Transverse colon (tissue), 4 donors: ENCODE data around the gene MUL1. TPM values are rescaled to one million over a fixed set of nuclear protein-coding genes. Genes with fewer than 3 reads are reported as not detected.

Source experiments
- DNase-seq: peaks from one replicate; pipeline ENCODE4 v3.0.0-alpha.2; 2019
- H3K27ac ChIP-seq, 4 donors: fragments of 200-600 bp; sonication (generic); 2 replicates each; pipeline ENCODE4 v1.5.1; 2016 to 2018; ENCODE audit warnings: inconsistent platforms in 4 of 4
- H3K27me3 ChIP-seq: fragments of 200-600 bp; sonication (generic); 2 replicates; pipeline ENCODE4 v1.5.1; 2017; ENCODE audit warnings: inconsistent platforms
- H3K36me3 ChIP-seq, 4 donors: fragments of 200-600 bp; sonication (generic); 2 replicates each; pipeline ENCODE4 v1.5.1; 2017 to 2019; ENCODE audit warnings: inconsistent platforms in 4 of 4
- H3K4me1 ChIP-seq, 4 donors: fragments of 200-600 bp; sonication (generic); 2 replicates each; pipeline ENCODE4 v1.5.1; 2017 to 2020; ENCODE audit warnings: inconsistent platforms in 4 of 4
- H3K4me3 ChIP-seq, 4 donors: fragments of 200-600 bp; sonication (generic); 1 replicate in 1 of 4; 2 replicates in 3 of 4; pipeline versions ENCODE4 v1.5.1 to v1.6.1; 2017 to 2019; ENCODE audit warnings: inconsistent platforms in 4 of 4
- H3K9me3 ChIP-seq, 2 donors: fragments of 200-600 bp; sonication (generic); 2 replicates each; pipeline ENCODE4 v1.5.1; 2017 to 2019; ENCODE audit warnings: inconsistent platforms in 2 of 2
- EP300 ChIP-seq: sonication (generic); formaldehyde crosslinking; IDR thresholded peaks from one replicate; pipeline ENCODE4 v1.6.1; 2017; ENCODE audit warnings: antibody characterized with exemption, low read depth
- POLR2A ChIP-seq: fragments of 450-650 bp; IDR thresholded peaks from one replicate; pipeline ENCODE4 v1.6.1; 2016; ENCODE audit warnings: antibody characterized with exemption, mild to moderate bottlenecking, moderate library complexity
- POLR2AphosphoS5 ChIP-seq, 3 donors: sonication (generic); formaldehyde crosslinking; IDR thresholded peaks; one replicate each; pipeline ENCODE4 v1.6.1; 2016; ENCODE audit warnings: antibody characterized with exemption in 3 of 3
- WGBS, 2 donors: methylation state at CpG; one replicate each; pipeline ENCODE4 v1.1.5; 2018; ENCODE audit warnings: low coverage in 1 of 2; 5-methylcytosine and 5-hydroxymethylcytosine counted together
- in situ Hi-C, 4 donors: fragments of 200-750 bp; cut with MboI; loops; one replicate each; pipeline versions ENCODE4 v1.15.0 to v1.15.1; 2017; ENCODE audit warnings: low sequenced_read_pairs in 3 of 4, low pct_ligation_motif_present in 1 of 4, low pct_unique_long_range_greater_than_20kb in 1 of 4
- intact Hi-C: fragments of 100-400 bp; cut with DNase I; formaldehyde crosslinking; loops from one replicate; pipeline ENCODE4 v1.15.1; 2023; ENCODE audit warnings: low total_unique reads
- total RNA-seq, 4 donors: library from RNA; depleted of rRNA; stranded (reverse); fragments of >200 nt; gene quantifications; one replicate each; pipeline ENCODE4 v1.1.0, GENCODE V29; 2016
- TF ChIP-seq, protein P1 (sequence below), 5 experiments: fragments of 200-600 bp in 3 of 5; fragments of 450-650 bp in 2 of 5; sonication (generic) in 3 of 5; IDR thresholded peaks; 1 replicate in 2 of 5; 2 replicates in 3 of 5; pipeline ENCODE4 v1.5.1; 2016 to 2017; ENCODE audit warnings: antibody characterized with exemption in 5 of 5, inconsistent platforms in 3 of 5, mild to moderate bottlenecking in 2 of 5, moderate library complexity in 1 of 5

MUL1 gene
- total RNA-seq, 4 donors from 2014 or later = 21.9 to 53.9 (median 43.9) TPM

DNA sequence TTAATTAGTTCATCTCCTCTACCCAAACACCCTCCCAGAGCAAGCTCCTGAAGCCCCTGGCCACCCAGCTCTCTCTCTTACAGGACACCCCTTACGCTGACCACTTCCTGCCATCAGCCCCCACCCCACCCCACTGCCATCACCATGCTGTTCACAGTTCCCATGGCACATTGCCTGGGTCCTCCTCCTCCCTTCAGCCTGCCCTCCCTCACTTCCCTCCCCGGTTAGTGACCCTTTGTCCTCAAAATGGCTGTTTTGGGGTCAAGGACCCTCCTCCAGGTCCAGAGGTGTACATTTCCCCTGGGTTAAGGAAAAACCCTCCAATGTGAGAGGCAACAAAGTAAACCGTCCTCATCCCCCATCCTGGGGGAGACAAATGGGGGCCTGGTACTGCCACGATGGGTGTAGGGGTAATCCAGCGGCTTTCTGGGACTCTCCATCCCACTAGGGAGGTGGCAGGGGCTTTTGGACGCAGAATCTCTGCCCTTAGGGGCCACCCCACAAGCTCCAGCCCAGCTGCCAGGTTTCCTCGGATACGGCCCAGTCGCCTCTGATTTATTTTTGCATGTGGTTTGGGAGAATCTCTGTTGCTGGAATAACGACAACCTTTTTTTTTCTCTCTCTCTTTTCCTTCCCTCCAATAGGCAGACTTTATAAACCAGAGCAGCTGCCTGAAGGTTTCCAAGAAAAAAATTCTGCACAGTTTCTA lies 30.4 kb downstream of the MUL1 start:
- intact Hi-C loops = no loop called here
- in situ Hi-C loops = no loop called here
- peaks cover 7% of the 10 kb centered on the region for H3K27me3 ChIP-seq
- peaks cover 29 to 93% (median 83%) of the 10 kb centered on the region in 4 donors for H3K4me1 ChIP-seq
- TF ChIP-seq POLR2AphosphoS5 (IDR thresholded peaks at IDR 0.05) (no peak), EP300 (no peak), POLR2A (no peak)
- TF ChIP-seq, protein P1, sequence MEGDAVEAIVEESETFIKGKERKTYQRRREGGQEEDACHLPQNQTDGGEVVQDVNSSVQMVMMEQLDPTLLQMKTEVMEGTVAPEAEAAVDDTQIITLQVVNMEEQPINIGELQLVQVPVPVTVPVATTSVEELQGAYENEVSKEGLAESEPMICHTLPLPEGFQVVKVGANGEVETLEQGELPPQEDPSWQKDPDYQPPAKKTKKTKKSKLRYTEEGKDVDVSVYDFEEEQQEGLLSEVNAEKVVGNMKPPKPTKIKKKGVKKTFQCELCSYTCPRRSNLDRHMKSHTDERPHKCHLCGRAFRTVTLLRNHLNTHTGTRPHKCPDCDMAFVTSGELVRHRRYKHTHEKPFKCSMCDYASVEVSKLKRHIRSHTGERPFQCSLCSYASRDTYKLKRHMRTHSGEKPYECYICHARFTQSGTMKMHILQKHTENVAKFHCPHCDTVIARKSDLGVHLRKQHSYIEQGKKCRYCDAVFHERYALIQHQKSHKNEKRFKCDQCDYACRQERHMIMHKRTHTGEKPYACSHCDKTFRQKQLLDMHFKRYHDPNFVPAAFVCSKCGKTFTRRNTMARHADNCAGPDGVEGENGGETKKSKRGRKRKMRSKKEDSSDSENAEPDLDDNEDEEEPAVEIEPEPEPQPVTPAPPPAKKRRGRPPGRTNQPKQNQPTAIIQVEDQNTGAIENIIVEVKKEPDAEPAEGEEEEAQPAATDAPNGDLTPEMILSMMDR (IDR thresholded peaks at IDR 0.05) = no peak
- 20 to 38% methylated on average over 1 to 10 of the region's 10 CpGs for WGBS, 2 donors
- H3K9me3 ChIP-seq = no peaks in the 10 kb centered on the region
- H3K4me3 ChIP-seq = no peak overlapping the region
- H3K27ac ChIP-seq = peak overlapping the region; percentile 79 to 92 (median 86)
- no peak for DNase-seq
- H3K36me3 ChIP-seq = no peaks in the 10 kb centered on the region

DNA sequence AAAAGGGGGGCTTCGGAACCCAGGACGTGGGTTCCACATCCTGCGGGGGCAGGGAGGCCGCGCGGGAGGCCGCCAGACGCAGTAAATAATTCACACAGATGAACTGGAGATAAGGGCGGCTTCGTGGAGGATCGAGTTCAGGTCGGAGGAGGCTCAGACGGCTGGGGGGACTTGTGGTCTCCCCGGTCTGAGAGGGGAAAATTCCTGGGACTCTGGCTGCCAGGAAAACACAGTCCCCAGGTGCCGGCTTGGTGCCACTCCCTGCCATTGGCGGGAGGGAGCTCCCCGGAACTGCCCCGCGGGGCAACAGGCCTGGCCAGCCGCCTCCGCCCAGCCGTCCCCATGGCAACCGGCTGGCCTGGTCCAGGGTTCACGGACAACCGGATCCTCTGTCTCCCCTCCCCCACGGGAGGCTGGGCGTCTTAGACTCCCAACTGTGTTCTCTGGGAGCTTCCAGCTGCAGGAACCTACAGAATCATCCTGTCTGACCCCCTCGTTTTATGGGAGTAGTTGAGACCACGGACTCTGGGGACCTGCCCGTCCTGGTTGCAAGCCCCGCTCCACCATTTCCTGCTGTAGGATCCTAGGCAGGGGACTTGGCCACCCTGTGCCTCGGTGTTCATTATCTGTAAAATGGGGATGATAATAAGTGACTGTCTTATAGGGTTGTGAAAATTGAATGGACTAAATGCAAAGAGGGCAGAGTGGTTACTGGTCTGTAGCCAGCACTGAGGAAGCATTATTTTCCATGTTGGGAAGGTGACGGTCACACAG lies 31.5 kb downstream of the MUL1 start:
- H3K4me1 ChIP-seq = peaks cover 26 to 83% (median 72%) of the 10 kb centered on the region in 4 donors
- peak overlapping the region; percentile 79 to 92 (median 86) for H3K27ac ChIP-seq
- H3K9me3 ChIP-seq = no peaks in the 10 kb centered on the region
- WGBS, 2 donors = 19 to 60% methylated on average over 1 to 31 of the region's 33 CpGs
- H3K4me3 ChIP-seq = peak overlapping the region in 3 of 4 donors; percentile 13 to 45 (median 21)
- TF ChIP-seq POLR2AphosphoS5 (IDR thresholded peaks at IDR 0.05) = peak; percentile 29 to 80 (median 74)
- TF ChIP-seq POLR2A = peak; percentile 76
- TF ChIP-seq, protein P1 (IDR thresholded peaks at IDR 0.05) = no peak
- TF ChIP-seq EP300 = peak; percentile 48
- peaks cover 7% of the 10 kb centered on the region for H3K27me3 ChIP-seq
- in situ Hi-C loops = no loop called here
- H3K36me3 ChIP-seq = no peaks in the 10 kb centered on the region
- intact Hi-C loops = no loop called here
- peak; percentile 96 for DNase-seq

DNA sequence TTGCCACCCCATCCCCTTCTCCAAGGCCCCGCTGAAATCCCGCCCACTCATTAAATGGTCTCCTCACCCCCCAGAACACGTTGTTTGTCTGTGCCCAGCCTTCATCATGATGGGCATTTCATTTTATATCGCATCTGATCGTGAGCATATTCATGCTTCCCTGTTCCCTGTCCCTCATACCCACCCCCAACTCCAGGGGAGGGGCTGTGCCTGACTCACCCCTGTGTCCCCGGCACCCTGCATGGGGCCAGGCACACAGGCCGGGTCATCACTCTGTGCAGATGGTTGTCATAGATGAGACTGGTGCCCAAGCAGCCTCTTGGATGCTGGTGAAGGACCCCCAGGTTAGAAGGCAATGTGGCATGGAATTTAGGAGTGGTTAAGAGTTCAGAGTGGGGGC lies 33.0 kb downstream of the MUL1 start:
- WGBS, 2 donors = 54% methylated on average over 7 of the region's 7 CpGs; no CpG with 5 or more reads in 1 of the 2 donors
- no peaks in the 10 kb centered on the region for H3K9me3 ChIP-seq
- H3K27ac ChIP-seq = peak overlapping the region; percentile 79 to 92 (median 86)
- peak; percentile 45 for DNase-seq
- peaks cover 7% of the 10 kb centered on the region for H3K27me3 ChIP-seq
- peaks cover 26 to 75% (median 64%) of the 10 kb centered on the region in 4 donors for H3K4me1 ChIP-seq
- in situ Hi-C loops = no loop called here
- intact Hi-C loops = no loop called here
- no peaks in the 10 kb centered on the region for H3K36me3 ChIP-seq
- no peak overlapping the region for H3K4me3 ChIP-seq
- TF ChIP-seq POLR2AphosphoS5 (IDR thresholded peaks at IDR 0.05) = no peak
- no peak for TF ChIP-seq EP300
- TF ChIP-seq POLR2A = no peak
- TF ChIP-seq, protein P1 (IDR thresholded peaks at IDR 0.05) = no peak

DNA sequence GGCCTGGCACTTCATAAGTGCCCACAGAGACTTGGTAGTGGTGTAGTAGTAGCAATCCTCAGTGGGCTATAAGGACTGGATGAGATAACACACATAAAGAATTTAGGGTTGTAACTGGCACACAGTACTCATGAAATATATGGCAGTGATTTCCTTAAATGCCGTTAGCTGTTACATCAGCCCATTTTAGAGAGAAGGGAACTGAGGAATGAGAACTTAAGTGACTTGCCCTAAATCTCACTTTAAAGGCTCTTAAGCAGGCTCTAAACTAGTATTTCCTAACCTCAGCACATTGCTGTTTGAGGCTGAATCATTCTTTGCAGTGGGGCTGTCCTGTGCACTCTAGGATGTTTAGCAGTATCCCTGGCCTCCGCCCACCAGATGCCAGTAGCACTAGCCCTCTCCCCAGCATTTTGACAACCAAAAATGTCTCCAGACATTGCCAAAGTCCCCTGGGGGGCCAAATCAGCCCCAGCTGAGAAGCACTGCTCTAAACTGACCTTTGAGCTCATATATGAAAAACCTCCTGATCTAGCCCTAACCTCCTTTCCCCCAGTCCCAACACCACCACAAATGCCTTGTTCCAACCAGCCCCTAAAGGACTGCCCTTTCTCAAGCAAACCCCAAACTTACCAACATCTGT lies 33.5 kb downstream of the MUL1 start:
- TF ChIP-seq POLR2AphosphoS5 (IDR thresholded peaks at IDR 0.05) = no peak
- TF ChIP-seq POLR2A = no peak
- intact Hi-C loops = no loop called here
- WGBS, 2 donors = 50 to 63% methylated on average over 1 to 2 of the region's 2 CpGs
- Histone ChIP-seq H3K4me1 (peaks cover 26 to 70% (median 60%) of the 10 kb centered on the region in 4 donors), H3K4me3 (no peak overlapping the region), H3K27ac (peak overlapping the region; percentile 79 to 92 (median 86)), H3K36me3 (no peaks in the 10 kb centered on the region), H3K9me3 (no peaks in the 10 kb centered on the region), H3K27me3 (peaks cover 7% of the 10 kb centered on the region)
- in situ Hi-C loops = no loop called here
- DNase-seq = no peak
